ENCODE measurements around the gene IL1RAPL1. TPM values are rescaled to one million over a fixed set of nuclear protein-coding genes. Genes with fewer than 3 reads are reported as not detected.

Gene IL1RAPL1
- total RNA-seq, 2 experiments from 2014 or later, result not detected

GRCh38 chrX:29257521-29257920 is 670.3 kb downstream of the IL1RAPL1 start:
- DNase-seq, result no peak
- H3K36me3 Mint-ChIP-seq (ENCODE audit: low read depth), result no peaks in the 10 kb centered on the region
- POLR2A ChIA-PET, result no interaction called here
- Histone ChIP-seq H3K36me3 (ENCODE audit: insufficient read depth, low read length) (no peaks in the 10 kb centered on the region), H3K27me3 (ENCODE audit: control insufficient read depth in 1 of 2, insufficient read depth in 2 of 2, low read length in 2 of 2) (no peaks in the 10 kb centered on the region), H3K4me3 (ENCODE audit: low read length) (no peak overlapping the region), H3K27ac (ENCODE audit: low read depth in 1 of 2, low read length in 2 of 2) (no peak overlapping the region), H3K4me1 (ENCODE audit: insufficient read depth, low read length) (no peaks in the 10 kb centered on the region), H3K9me3 (ENCODE audit: control insufficient read depth in 1 of 2, insufficient read depth in 1 of 2, low read length in 2 of 2) (peaks cover 0 to 4% of the 10 kb centered on the region in 2 experiments)
- intact Hi-C loops (cut with DNase I, micrococcal nuclease), result no loop called here
- ATAC-seq (ENCODE audit: poor library complexity), result no peak
- H3K27me3 Mint-ChIP-seq, result no peaks in the 10 kb centered on the region
- no peaks in the 10 kb centered on the region for H3K4me1 Mint-ChIP-seq (ENCODE audit: low read depth)
- CTCF ChIA-PET, result no interaction called here
- TF ChIP-seq CTCF (IDR thresholded peaks at IDR 0.05), result no peak
- H3K9me3 Mint-ChIP-seq, result no peaks in the 10 kb centered on the region
- H3K4me3 Mint-ChIP-seq, result no peak overlapping the region
- no peak overlapping the region for H3K27ac Mint-ChIP-seq

GRCh38 chrX:29269390-29269789 is 682.1 kb downstream of the IL1RAPL1 start:
- ATAC-seq (ENCODE audit: poor library complexity) (no peak), DNase-seq (no peak)
- Mint-ChIP-seq H3K27me3 (no peaks in the 10 kb centered on the region), H3K4me1 (ENCODE audit: low read depth) (no peaks in the 10 kb centered on the region), H3K27ac (no peak overlapping the region), H3K4me3 (no peak overlapping the region), H3K36me3 (ENCODE audit: low read depth) (no peaks in the 10 kb centered on the region), H3K9me3 (peaks cover 3% of the 10 kb centered on the region)
- Histone ChIP-seq H3K27me3 (ENCODE audit: control insufficient read depth in 1 of 2, insufficient read depth in 2 of 2, low read length in 2 of 2) (no peaks in the 10 kb centered on the region), H3K36me3 (ENCODE audit: insufficient read depth, low read length) (no peaks in the 10 kb centered on the region), H3K4me3 (ENCODE audit: low read length) (no peak overlapping the region), H3K4me1 (ENCODE audit: insufficient read depth, low read length) (no peaks in the 10 kb centered on the region), H3K9me3 (ENCODE audit: control insufficient read depth in 1 of 2, insufficient read depth in 1 of 2, low read length in 2 of 2) (peaks cover 0 to 5% of the 10 kb centered on the region in 2 experiments), H3K27ac (ENCODE audit: low read depth in 1 of 2, low read length in 2 of 2) (no peak overlapping the region)
- ChIA-PET CTCF (interaction anchor here (0.6 kb wide), 1 partner anchor 37 kb away, joined by 3 read pairs; no protein-coding TSS in a partner anchor), POLR2A (no interaction called here)
- intact Hi-C loops (cut with DNase I, micrococcal nuclease), result no loop called here
- TF ChIP-seq CTCF (IDR thresholded peaks at IDR 0.05), result no peak

- no peak for ATAC-seq (ENCODE audit: poor library complexity)
- CTCF ChIA-PET, result no interaction called here
These were observed 687.3 kb downstream of the IL1RAPL1 start for GRCh38 chrX:29274517-29274916.

More at GRCh38 chrX:29274517-29274916, 687.3 kb downstream of the IL1RAPL1 start:
- intact Hi-C loops (cut with DNase I, micrococcal nuclease), result no loop called here
- TF ChIP-seq CTCF (IDR thresholded peaks at IDR 0.05), result no peak
- H3K36me3 Mint-ChIP-seq (ENCODE audit: low read depth), result no peaks in the 10 kb centered on the region
- no peak for DNase-seq
- no peak overlapping the region for H3K4me3 ChIP-seq (ENCODE audit: low read length)
- no peaks in the 10 kb centered on the region for H3K27me3 Mint-ChIP-seq
- H3K9me3 ChIP-seq (ENCODE audit: control insufficient read depth in 1 of 2, insufficient read depth in 1 of 2, low read length in 2 of 2), result peaks cover 0 to 5% of the 10 kb centered on the region in 2 experiments
- H3K27me3 ChIP-seq (ENCODE audit: control insufficient read depth in 1 of 2, insufficient read depth in 2 of 2, low read length in 2 of 2), result no peaks in the 10 kb centered on the region
- POLR2A ChIA-PET, result no interaction called here
- no peak overlapping the region for H3K4me3 Mint-ChIP-seq
- peaks cover 3% of the 10 kb centered on the region for H3K9me3 Mint-ChIP-seq
- H3K27ac ChIP-seq (ENCODE audit: low read depth in 1 of 2, low read length in 2 of 2), result no peak overlapping the region
- no peaks in the 10 kb centered on the region for H3K36me3 ChIP-seq (ENCODE audit: insufficient read depth, low read length)
- no peaks in the 10 kb centered on the region for H3K4me1 ChIP-seq (ENCODE audit: insufficient read depth, low read length)
- no peaks in the 10 kb centered on the region for H3K4me1 Mint-ChIP-seq (ENCODE audit: low read depth)
- H3K27ac Mint-ChIP-seq, result no peak overlapping the region

All from CD4-positive, alpha-beta T cell (primary cell).